HepG2 (cell line): ENCODE results near the gene ANAPC2. TPM values are rescaled to one million over a fixed set of nuclear protein-coding genes. Genes with fewer than 3 reads are reported as not detected.

Experiments used
- ELF4 ChIP-seq: sonication (generic); formaldehyde crosslinking; IDR thresholded peaks from 2 replicates; pipeline ENCODE4 v1.5.0; 2020; ENCODE audit warnings: missing genetic modification reagents, mild to moderate bottlenecking, moderate library complexity, borderline replicate concordance
- ESRRA ChIP-seq: sonication (generic); formaldehyde crosslinking; IDR thresholded peaks from 2 replicates; pipeline ENCODE4 v1.5.1; 2020; ENCODE audit warnings: mild to moderate bottlenecking, low read depth, missing genetic modification reagents
- HES4 ChIP-seq: sonication (generic); formaldehyde crosslinking; IDR thresholded peaks from 2 replicates; pipeline ENCODE4 v1.9.0; 2021; ENCODE audit warnings: mild to moderate bottlenecking, missing genetic modification reagents, borderline replicate concordance
- MTF1 ChIP-seq: sonication (generic); formaldehyde crosslinking; IDR thresholded peaks from 2 replicates; pipeline ENCODE4 v1.5.0; 2020; ENCODE audit warnings: missing genetic modification reagents
- ONECUT2 ChIP-seq: sonication (generic); formaldehyde crosslinking; IDR thresholded peaks from 2 replicates; pipeline ENCODE4 v1.4.0; 2020; ENCODE audit warnings: missing genetic modification reagents
- REL ChIP-seq: sonication (generic); formaldehyde crosslinking; conservative IDR thresholded peaks from 2 replicates; pipeline ENCODE4 v1.8.0; 2022; ENCODE audit warnings: mild to moderate bottlenecking, missing genetic modification reagents, moderate library complexity
- SCMH1 ChIP-seq: sonication (generic); formaldehyde crosslinking; IDR thresholded peaks from 2 replicates; pipeline ENCODE4 v1.9.0; 2021; ENCODE audit warnings: missing genetic modification reagents, mild to moderate bottlenecking, borderline replicate concordance
- TBX2 ChIP-seq: sonication (generic); formaldehyde crosslinking; IDR thresholded peaks from 2 replicates; pipeline ENCODE4 v1.5.0; 2020; ENCODE audit warnings: missing genetic modification reagents, mild to moderate bottlenecking, borderline replicate concordance
- ZNF136 ChIP-seq: sonication (generic); formaldehyde crosslinking; IDR thresholded peaks from 2 replicates; pipeline ENCODE4 v1.8.1; 2022; ENCODE audit warnings: low read depth, mild to moderate bottlenecking, moderate library complexity, missing genetic modification reagents
- ZNF451 ChIP-seq: sonication (generic); formaldehyde crosslinking; IDR thresholded peaks from 2 replicates; pipeline ENCODE4 v1.5.0; 2020; ENCODE audit warnings: mild to moderate bottlenecking, missing genetic modification reagents
- ZNF761 ChIP-seq: sonication (generic); formaldehyde crosslinking; conservative IDR thresholded peaks from 2 replicates; pipeline ENCODE4 v1.4.0; 2020; ENCODE audit warnings: mild to moderate bottlenecking, missing genetic modification reagents
- ZNF768 ChIP-seq: sonication (generic); formaldehyde crosslinking; IDR thresholded peaks from 2 replicates; pipeline ENCODE4 v1.4.0; 2020; ENCODE audit warnings: missing genetic modification reagents
- ZNF83 ChIP-seq: sonication (generic); formaldehyde crosslinking; IDR thresholded peaks from 2 replicates; pipeline ENCODE4 v1.4.0; 2020; ENCODE audit warnings: missing genetic modification reagents, mild to moderate bottlenecking, borderline replicate concordance
- ZSCAN9 ChIP-seq: IDR thresholded peaks from 2 replicates; pipeline ENCODE4 v1.6.1; 2016; ENCODE audit warnings: borderline replicate concordance
- polyA plus RNA-seq, 8 experiments: library from polyadenylated mRNA; depleted of rRNA in 3 of 8; stranded (reverse) in 7 of 8; unstranded in 1 of 8; fragments of >200 nt; fragmentation: Illumina TruSeq in 4 of 8; extraction: Trizol in 4 of 8; gene quantifications; 2 replicates each; pipeline versions ENCODE4 v1.2.1 to v1.2.3, GENCODE V29; 2011 to 2016; ENCODE audit warnings: low read depth in 4 of 8, missing spikeins in 1 of 8, mixed read lengths in 1 of 8; ENCODE audit not compliant: insufficient read depth in 1 of 8
- total RNA-seq, 5 experiments: library from RNA; depleted of rRNA; stranded (reverse); fragments of >200 nt; fragmentation: Illumina TruSeq; extraction: Trizol; gene quantifications; 2 replicates each; pipeline ENCODE4 v1.2.3, GENCODE V29; 2016; ENCODE audit warnings: low read depth in 1 of 5
- TF ChIP-seq, protein P1 (sequence below): sonication (generic); formaldehyde crosslinking; IDR thresholded peaks from 2 replicates; pipeline ENCODE4 v1.4.0; 2020; ENCODE audit warnings: missing genetic modification reagents
- TF ChIP-seq, protein P2 (sequence below): sonication (generic); formaldehyde crosslinking; IDR thresholded peaks from 2 replicates; pipeline ENCODE4 v1.8.1; 2022; ENCODE audit warnings: low read depth, mild to moderate bottlenecking, missing genetic modification reagents
- TF ChIP-seq, protein P3 (sequence below): IDR thresholded peaks from 2 replicates; pipeline ENCODE4 v1.6.1; 2012; ENCODE audit warnings: inconsistent platforms
- TF ChIP-seq, protein P4 (sequence below): sonication (generic); formaldehyde crosslinking; conservative IDR thresholded peaks from 2 replicates; pipeline ENCODE4 v1.8.0; 2022; ENCODE audit warnings: mild to moderate bottlenecking, moderate library complexity, missing genetic modification reagents
- TF ChIP-seq, protein P5 (sequence below): sonication (generic); formaldehyde crosslinking; IDR thresholded peaks from 2 replicates; pipeline ENCODE4 v1.4.0; 2020; ENCODE audit warnings: mild to moderate bottlenecking, missing genetic modification reagents

Gene ANAPC2
- total and polyA plus RNA-seq, 2 of the 13 experiments (the other 11 are each of a cell fraction or from before 2014, with no cell fraction given) = 12.3 to 15.4 TPM

DNA sequence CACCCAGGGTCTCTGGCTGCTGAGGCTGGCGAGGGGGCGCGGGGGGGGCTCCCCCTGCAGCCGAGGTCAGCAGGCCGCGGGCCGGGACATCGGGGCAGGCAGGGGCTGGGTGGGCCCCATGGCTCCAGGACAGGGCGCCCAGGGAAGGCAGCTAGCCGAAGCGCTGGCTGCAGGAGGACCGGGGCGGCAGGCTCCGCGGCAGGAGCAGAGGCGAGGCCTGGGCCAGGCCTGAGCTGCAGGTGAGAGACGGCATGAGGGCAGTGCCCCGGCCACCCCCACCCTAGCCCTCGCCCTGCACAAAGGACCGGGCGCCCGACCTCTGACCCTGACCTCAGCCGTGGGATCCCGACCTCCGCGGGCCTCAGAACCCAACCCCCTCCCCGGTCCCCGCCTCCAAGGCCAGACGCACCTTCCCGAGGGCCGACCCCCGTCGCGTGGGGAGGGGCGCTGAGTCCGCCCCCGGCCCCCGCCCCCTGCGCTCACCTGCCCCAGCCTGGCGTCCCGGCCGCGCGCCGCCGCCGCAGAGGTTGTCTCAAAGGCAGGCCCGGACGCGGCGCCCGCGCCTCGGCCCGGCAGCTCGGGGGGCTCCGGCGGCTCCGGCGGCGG, 33.2 kb upstream of the ANAPC2 start (continued):
- no peak for TF ChIP-seq HES4 (CRISPR knock-in tag)
- no peak for TF ChIP-seq SCMH1
- no peak for TF ChIP-seq ZSCAN9 (CRISPR knock-in tag)
- TF ChIP-seq, protein P1, sequence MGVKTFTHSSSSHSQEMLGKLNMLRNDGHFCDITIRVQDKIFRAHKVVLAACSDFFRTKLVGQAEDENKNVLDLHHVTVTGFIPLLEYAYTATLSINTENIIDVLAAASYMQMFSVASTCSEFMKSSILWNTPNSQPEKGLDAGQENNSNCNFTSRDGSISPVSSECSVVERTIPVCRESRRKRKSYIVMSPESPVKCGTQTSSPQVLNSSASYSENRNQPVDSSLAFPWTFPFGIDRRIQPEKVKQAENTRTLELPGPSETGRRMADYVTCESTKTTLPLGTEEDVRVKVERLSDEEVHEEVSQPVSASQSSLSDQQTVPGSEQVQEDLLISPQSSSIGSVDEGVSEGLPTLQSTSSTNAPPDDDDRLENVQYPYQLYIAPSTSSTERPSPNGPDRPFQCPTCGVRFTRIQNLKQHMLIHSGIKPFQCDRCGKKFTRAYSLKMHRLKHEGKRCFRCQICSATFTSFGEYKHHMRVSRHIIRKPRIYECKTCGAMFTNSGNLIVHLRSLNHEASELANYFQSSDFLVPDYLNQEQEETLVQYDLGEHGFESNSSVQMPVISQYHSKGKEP (CRISPR knock-in tag) = no peak
- TF ChIP-seq REL = no peak
- TF ChIP-seq ZNF451 = no peak
- no peak for TF ChIP-seq ZNF136 (CRISPR knock-in tag)
- TF ChIP-seq, protein P2, sequence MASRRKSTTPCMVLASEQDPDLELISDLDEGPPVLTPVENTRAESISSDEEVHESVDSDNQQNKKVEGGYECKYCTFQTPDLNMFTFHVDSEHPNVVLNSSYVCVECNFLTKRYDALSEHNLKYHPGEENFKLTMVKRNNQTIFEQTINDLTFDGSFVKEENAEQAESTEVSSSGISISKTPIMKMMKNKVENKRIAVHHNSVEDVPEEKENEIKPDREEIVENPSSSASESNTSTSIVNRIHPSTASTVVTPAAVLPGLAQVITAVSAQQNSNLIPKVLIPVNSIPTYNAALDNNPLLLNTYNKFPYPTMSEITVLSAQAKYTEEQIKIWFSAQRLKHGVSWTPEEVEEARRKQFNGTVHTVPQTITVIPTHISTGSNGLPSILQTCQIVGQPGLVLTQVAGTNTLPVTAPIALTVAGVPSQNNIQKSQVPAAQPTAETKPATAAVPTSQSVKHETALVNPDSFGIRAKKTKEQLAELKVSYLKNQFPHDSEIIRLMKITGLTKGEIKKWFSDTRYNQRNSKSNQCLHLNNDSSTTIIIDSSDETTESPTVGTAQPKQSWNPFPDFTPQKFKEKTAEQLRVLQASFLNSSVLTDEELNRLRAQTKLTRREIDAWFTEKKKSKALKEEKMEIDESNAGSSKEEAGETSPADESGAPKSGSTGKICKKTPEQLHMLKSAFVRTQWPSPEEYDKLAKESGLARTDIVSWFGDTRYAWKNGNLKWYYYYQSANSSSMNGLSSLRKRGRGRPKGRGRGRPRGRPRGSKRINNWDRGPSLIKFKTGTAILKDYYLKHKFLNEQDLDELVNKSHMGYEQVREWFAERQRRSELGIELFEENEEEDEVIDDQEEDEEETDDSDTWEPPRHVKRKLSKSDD = 0 out of 2 replicates have a peak, but pooled peaks have one; percentile 18
- TF ChIP-seq ELF4 = no peak
- TF ChIP-seq ZNF83 (CRISPR knock-in tag) = no peak
- no peak for TF ChIP-seq TBX2 (CRISPR knock-in tag)
- TF ChIP-seq MTF1 (CRISPR knock-in tag) = no peak
- TF ChIP-seq, protein P3, sequence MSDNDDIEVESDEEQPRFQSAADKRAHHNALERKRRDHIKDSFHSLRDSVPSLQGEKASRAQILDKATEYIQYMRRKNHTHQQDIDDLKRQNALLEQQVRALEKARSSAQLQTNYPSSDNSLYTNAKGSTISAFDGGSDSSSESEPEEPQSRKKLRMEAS = no peak
- TF ChIP-seq ONECUT2 (CRISPR knock-in tag) = no peak
- TF ChIP-seq, protein P4, sequence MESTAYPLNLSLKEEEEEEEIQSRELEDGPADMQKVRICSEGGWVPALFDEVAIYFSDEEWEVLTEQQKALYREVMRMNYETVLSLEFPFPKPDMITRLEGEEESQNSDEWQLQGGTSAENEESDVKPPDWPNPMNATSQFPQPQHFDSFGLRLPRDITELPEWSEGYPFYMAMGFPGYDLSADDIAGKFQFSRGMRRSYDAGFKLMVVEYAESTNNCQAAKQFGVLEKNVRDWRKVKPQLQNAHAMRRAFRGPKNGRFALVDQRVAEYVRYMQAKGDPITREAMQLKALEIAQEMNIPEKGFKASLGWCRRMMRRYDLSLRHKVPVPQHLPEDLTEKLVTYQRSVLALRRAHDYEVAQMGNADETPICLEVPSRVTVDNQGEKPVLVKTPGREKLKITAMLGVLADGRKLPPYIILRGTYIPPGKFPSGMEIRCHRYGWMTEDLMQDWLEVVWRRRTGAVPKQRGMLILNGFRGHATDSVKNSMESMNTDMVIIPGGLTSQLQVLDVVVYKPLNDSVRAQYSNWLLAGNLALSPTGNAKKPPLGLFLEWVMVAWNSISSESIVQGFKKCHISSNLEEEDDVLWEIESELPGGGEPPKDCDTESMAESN (CRISPR knock-in tag) = 0 out of 2 replicates have a peak, but pooled peaks have one; percentile 17
- TF ChIP-seq ESRRA (CRISPR knock-in tag) = peak; percentile 84
- TF ChIP-seq ZNF768 (CRISPR knock-in tag) = 0 out of 2 replicates have a peak, but pooled peaks have one; percentile 36
- TF ChIP-seq, protein P5, sequence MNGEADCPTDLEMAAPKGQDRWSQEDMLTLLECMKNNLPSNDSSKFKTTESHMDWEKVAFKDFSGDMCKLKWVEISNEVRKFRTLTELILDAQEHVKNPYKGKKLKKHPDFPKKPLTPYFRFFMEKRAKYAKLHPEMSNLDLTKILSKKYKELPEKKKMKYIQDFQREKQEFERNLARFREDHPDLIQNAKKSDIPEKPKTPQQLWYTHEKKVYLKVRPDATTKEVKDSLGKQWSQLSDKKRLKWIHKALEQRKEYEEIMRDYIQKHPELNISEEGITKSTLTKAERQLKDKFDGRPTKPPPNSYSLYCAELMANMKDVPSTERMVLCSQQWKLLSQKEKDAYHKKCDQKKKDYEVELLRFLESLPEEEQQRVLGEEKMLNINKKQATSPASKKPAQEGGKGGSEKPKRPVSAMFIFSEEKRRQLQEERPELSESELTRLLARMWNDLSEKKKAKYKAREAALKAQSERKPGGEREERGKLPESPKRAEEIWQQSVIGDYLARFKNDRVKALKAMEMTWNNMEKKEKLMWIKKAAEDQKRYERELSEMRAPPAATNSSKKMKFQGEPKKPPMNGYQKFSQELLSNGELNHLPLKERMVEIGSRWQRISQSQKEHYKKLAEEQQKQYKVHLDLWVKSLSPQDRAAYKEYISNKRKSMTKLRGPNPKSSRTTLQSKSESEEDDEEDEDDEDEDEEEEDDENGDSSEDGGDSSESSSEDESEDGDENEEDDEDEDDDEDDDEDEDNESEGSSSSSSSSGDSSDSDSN (CRISPR knock-in tag) = peak; percentile 45; the same call in 1 of the 2 replicates
- TF ChIP-seq ZNF761 (CRISPR knock-in tag) = no peak
